Measurements from ENCODE around the gene CHIA. TPM values are rescaled to one million over a fixed set of nuclear protein-coding genes. Genes with fewer than 3 reads are reported as not detected.

Gene CHIA
- total RNA-seq, 1 experiment from 2014 or later = not detected

- no peak overlapping the region for H4K8ac ChIP-seq (replicated peaks; ENCODE audit: insufficient read length, low read depth, low read length)
- no peak for DNase-seq
- H3K4ac ChIP-seq (ENCODE audit: low read depth, low read length) = no peak overlapping the region
- H4K20me1 ChIP-seq (ENCODE audit: control insufficient read depth, insufficient read depth, insufficient read length) = no peaks in the 10 kb centered on the region
- Mint-ChIP-seq H3K9me3 (no peaks in the 10 kb centered on the region), H3K4me3 (no peak overlapping the region), H3K27me3 (ENCODE audit: low read depth) (no peaks in the 10 kb centered on the region; the same call in 1 of the 2 replicates), H3K27ac (peak overlapping the region in 1 of 3 experiments; percentile 13; a peak in 1 of 7 replicates), H3K4me1 (peaks cover 22 to 42% of the 10 kb centered on the region in 2 experiments), H3K36me3 (ENCODE audit: insufficient read depth in 1 of 3, low read depth in 3 of 3) (no peaks in the 10 kb centered on the region)
- H3K14ac ChIP-seq (ENCODE audit: insufficient read depth, low read length) = no peak overlapping the region
- H2BK20ac ChIP-seq (ENCODE audit: low read depth, low read length, poor library complexity, severe bottlenecking) = peak overlapping the region; percentile 94
- H3K4me1 ChIP-seq (ENCODE audit: insufficient read depth, low read length) = peaks cover 11% of the 10 kb centered on the region
- peak overlapping the region; percentile 49 for H3K18ac ChIP-seq (ENCODE audit: insufficient read length, low read depth, low read length)
- H3K4me2 ChIP-seq (ENCODE audit: insufficient read depth, insufficient read length, low read length) = no peak overlapping the region
- H3K27me3 ChIP-seq (ENCODE audit: insufficient read depth, low read length) = no peaks in the 10 kb centered on the region
- H3K79me2 ChIP-seq (ENCODE audit: insufficient read depth, low read length) = no peaks in the 10 kb centered on the region
- no peaks in the 10 kb centered on the region for H3K79me1 ChIP-seq (ENCODE audit: insufficient read depth, low read depth, low read length, poor library complexity, severe bottlenecking)
- no peak overlapping the region for H3K56ac ChIP-seq (ENCODE audit: insufficient read length, low read depth, low read length)
- no peak overlapping the region for H4K5ac ChIP-seq (ENCODE audit: insufficient read length, low read depth, low read length)
- H2AFZ ChIP-seq (ENCODE audit: low read length) = no peak overlapping the region
- no peak overlapping the region for H3T11ph ChIP-seq (ENCODE audit: low read length)
- peak overlapping the region; percentile 74 for H2BK12ac ChIP-seq (ENCODE audit: insufficient read length, low read depth, low read length)
- TF ChIP-seq CTCF (conservative IDR thresholded peaks at IDR 0.05) = no peak
- WGBS (ENCODE audit: extremely low coverage, insufficient read length, low lambda C conversion rate) = no CpG with 5 or more reads among the region's 1 CpG
- no peak overlapping the region for H2AK5ac ChIP-seq (ENCODE audit: insufficient read length, low read length)
- H3K9me3 ChIP-seq (ENCODE audit: control insufficient read depth, low read depth, low read length) = no peaks in the 10 kb centered on the region
- H4K91ac ChIP-seq (ENCODE audit: insufficient read length, low read depth, low read length) = no peak overlapping the region
- peak overlapping the region; percentile 81 for H2BK120ac ChIP-seq (ENCODE audit: low read depth, low read length, poor library complexity, severe bottlenecking)
- no peak overlapping the region for H2BK15ac ChIP-seq (ENCODE audit: low read depth, low read length)
- no peaks in the 10 kb centered on the region for H3K23me2 ChIP-seq (ENCODE audit: insufficient read length, low read depth, low read length, poor library complexity, severe bottlenecking)
- H3K27ac ChIP-seq (ENCODE audit: insufficient read length, low read depth, low read length) = no peak overlapping the region
- H3K9ac ChIP-seq (ENCODE audit: extremely low read depth, insufficient read length, low read length) = no peak overlapping the region
- H3K23ac ChIP-seq (ENCODE audit: insufficient read length, low read depth, low read length) = no peak overlapping the region
- no peak overlapping the region for H2BK5ac ChIP-seq (ENCODE audit: insufficient read length, low read length)
Observed at GRCh38 chr1:111366256-111366655, 75.6 kb downstream of the CHIA start.

Measured in H9 (cell line).